HepG2 (cell line): ENCODE data around the gene TXNRD2. TPM values are rescaled to one million over a fixed set of nuclear protein-coding genes. Genes with fewer than 3 reads are reported as not detected.

Source experiments
- MED1 ChIP-seq: sonication (generic); formaldehyde crosslinking; IDR thresholded peaks from 2 replicates; pipeline ENCODE4 v1.4.0; 2020; ENCODE audit warnings: missing genetic modification reagents
- NR2F1 ChIP-seq, 2 experiments: fragments of 450-650 bp in 1 of 2; formaldehyde crosslinking in 1 of 2; IDR thresholded peaks; 2 replicates each; pipeline versions ENCODE4 v1.5.0 to v1.6.1; 2016 to 2020; ENCODE audit warnings: mild to moderate bottlenecking in 1 of 2, missing compliant biosample characterization in 1 of 2, missing genetic modification reagents in 1 of 2, moderate library complexity in 1 of 2
- RBM39 ChIP-seq: fragments of 200-400 bp; formaldehyde crosslinking; IDR thresholded peaks from one replicate; pipeline ENCODE4 v1.6.1; 2018; ENCODE audit warnings: antibody characterized with exemption, mild to moderate bottlenecking, low read depth, low read length; ENCODE audit not compliant: poor library complexity, severe bottlenecking
- TCF12 ChIP-seq, 2 experiments: fragments of 450-650 bp in 1 of 2; sonication (generic) in 1 of 2; formaldehyde crosslinking in 1 of 2; IDR thresholded peaks; 2 replicates each; pipeline versions ENCODE4 v1.6.1 to v1.8.0; 2017 to 2022; ENCODE audit warnings: antibody characterized with exemption in 1 of 2, mild to moderate bottlenecking in 1 of 2, missing genetic modification reagents in 1 of 2, moderate library complexity in 1 of 2
- ZEB1 ChIP-seq: IDR thresholded peaks from 2 replicates; pipeline ENCODE4 v1.6.1; 2012; ENCODE audit warnings: mild to moderate bottlenecking, low read depth, inconsistent platforms; ENCODE audit not compliant: insufficient replicate concordance
- ZNF547 ChIP-seq: sonication (generic); formaldehyde crosslinking; IDR thresholded peaks from 2 replicates; pipeline ENCODE4 v1.5.1; 2020; ENCODE audit warnings: mild to moderate bottlenecking, missing genetic modification reagents
- ZNF629 ChIP-seq: sonication (generic); formaldehyde crosslinking; conservative IDR thresholded peaks from 2 replicates; pipeline ENCODE4 v1.5.0; 2020; ENCODE audit warnings: missing genetic modification reagents
- ZNF768 ChIP-seq: sonication (generic); formaldehyde crosslinking; IDR thresholded peaks from 2 replicates; pipeline ENCODE4 v1.4.0; 2020; ENCODE audit warnings: missing genetic modification reagents
- polyA plus RNA-seq, 8 experiments: library from polyadenylated mRNA; depleted of rRNA in 3 of 8; stranded (reverse) in 7 of 8; unstranded in 1 of 8; fragments of >200 nt; fragmentation: Illumina TruSeq in 4 of 8; extraction: Trizol in 4 of 8; gene quantifications; 2 replicates each; pipeline versions ENCODE4 v1.2.1 to v1.2.3, GENCODE V29; 2011 to 2016; ENCODE audit warnings: low read depth in 4 of 8, missing spikeins in 1 of 8, mixed read lengths in 1 of 8; ENCODE audit not compliant: insufficient read depth in 1 of 8
- total RNA-seq, 5 experiments: library from RNA; depleted of rRNA; stranded (reverse); fragments of >200 nt; fragmentation: Illumina TruSeq; extraction: Trizol; gene quantifications; 2 replicates each; pipeline ENCODE4 v1.2.3, GENCODE V29; 2016; ENCODE audit warnings: low read depth in 1 of 5
- TF ChIP-seq, protein P1 (sequence below): sonication (generic); formaldehyde crosslinking; IDR thresholded peaks from 2 replicates; pipeline ENCODE4 v1.5.1; 2020; ENCODE audit warnings: mild to moderate bottlenecking, missing genetic modification reagents
- TF ChIP-seq, protein P2 (sequence below): sonication (generic); formaldehyde crosslinking; IDR thresholded peaks from 2 replicates; pipeline ENCODE4 v1.4.0; 2020; ENCODE audit warnings: missing genetic modification reagents, borderline replicate concordance
- TF ChIP-seq, protein P3 (sequence below): sonication (generic); formaldehyde crosslinking; IDR thresholded peaks from 2 replicates; pipeline ENCODE4 v1.8.0; 2022; ENCODE audit warnings: mild to moderate bottlenecking, missing genetic modification reagents, moderate library complexity
- TF ChIP-seq, protein P4 (sequence below): sonication (generic); formaldehyde crosslinking; IDR thresholded peaks from 2 replicates; pipeline ENCODE4 v1.4.0; 2020; ENCODE audit warnings: mild to moderate bottlenecking, missing genetic modification reagents, borderline replicate concordance
- TF ChIP-seq, protein P5 (sequence below): sonication (generic); formaldehyde crosslinking; IDR thresholded peaks from 2 replicates; pipeline ENCODE4 v1.4.0; 2020; ENCODE audit warnings: missing genetic modification reagents
- TF ChIP-seq, protein P6 (sequence below): IDR thresholded peaks from 2 replicates; pipeline ENCODE4 v1.6.1; 2016
- TF ChIP-seq, protein P7 (sequence below): sonication (generic); formaldehyde crosslinking; IDR thresholded peaks from 2 replicates; pipeline ENCODE4 v1.8.1; 2023; ENCODE audit warnings: mild to moderate bottlenecking, missing genetic modification reagents

TXNRD2 gene
- total and polyA plus RNA-seq, 2 of the 13 experiments (the other 11 are each of a cell fraction or from before 2014, with no cell fraction given): 17.5 to 18.6 TPM

DNA sequence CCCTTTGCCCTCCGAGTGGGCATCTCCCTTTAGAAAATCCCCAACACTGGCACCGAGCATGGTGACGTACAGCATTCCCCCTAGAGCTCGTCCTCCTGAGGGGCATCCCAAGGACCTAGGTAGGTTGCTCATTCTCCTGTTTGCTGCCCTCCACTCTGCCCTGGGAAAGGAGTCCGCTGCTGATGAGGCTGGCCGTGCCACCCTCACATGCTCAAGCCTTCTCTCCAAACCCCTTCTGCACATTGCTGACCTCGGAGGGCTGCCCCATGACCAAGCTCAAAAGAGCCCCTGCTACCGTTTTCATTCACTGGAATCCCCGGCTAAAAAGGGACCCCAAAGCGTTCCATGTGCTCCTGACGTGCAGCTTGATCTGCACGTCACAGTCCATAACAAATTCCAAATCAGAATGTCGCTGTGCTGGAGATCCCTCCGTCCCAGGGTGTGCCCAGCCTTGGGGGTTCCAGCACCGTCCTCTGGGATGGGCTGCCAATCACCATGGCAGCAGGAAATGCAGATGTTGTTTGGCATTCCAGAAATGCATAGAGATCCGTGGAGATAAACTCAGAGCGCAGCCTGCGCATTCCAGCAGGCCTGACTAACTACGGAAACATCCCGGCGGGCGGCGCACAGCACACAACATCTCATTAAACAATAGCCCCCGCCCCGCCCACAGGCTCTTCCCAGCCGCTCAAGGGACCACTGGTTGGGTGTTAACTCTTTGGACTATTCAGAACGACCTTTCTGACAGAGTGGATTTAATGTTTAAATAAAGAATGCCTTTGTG is 60.6 kb downstream of the TXNRD2 start (continued):
- TF ChIP-seq ZNF547 (CRISPR knock-in tag): no peak
- TF ChIP-seq MED1 (CRISPR knock-in tag): peak; percentile 83
- TF ChIP-seq NR2F1 (CRISPR knock-in tag; IDR thresholded peaks at IDR 0.05): 0 out of 4 replicates have a peak, but pooled peaks of 1 of the 2 experiments have one; percentile 41
- TF ChIP-seq, protein P1, sequence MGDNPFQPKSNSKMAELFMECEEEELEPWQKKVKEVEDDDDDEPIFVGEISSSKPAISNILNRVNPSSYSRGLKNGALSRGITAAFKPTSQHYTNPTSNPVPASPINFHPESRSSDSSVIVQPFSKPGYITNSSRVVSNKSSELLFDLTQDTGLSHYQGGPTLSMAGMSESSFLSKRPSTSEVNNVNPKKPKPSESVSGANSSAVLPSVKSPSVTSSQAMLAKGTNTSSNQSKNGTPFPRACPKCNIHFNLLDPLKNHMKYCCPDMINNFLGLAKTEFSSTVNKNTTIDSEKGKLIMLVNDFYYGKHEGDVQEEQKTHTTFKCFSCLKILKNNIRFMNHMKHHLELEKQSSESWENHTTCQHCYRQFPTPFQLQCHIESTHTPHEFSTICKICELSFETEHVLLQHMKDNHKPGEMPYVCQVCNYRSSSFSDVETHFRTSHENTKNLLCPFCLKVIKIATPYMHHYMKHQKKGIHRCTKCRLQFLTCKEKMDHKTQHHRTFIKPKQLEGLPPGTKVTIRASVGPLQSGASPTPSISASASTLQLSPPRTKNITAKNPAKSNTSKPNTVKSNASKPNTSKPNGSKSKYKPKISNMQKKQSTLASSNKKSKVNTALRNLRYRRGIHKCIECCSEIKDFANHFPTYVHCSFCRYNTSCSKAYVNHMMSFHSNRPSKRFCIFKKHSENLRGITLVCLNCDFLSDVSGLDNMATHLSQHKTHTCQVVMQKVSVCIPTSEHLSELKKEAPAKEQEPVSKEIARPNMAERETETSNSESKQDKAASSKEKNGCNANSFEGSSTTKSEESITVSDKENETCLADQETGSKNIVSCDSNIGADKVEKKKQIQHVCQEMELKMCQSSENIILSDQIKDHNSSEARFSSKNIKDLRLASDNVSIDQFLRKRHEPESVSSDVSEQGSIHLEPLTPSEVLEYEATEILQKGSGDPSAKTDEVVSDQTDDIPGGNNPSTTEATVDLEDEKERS (CRISPR knock-in tag): no peak
- TF ChIP-seq, protein P2, sequence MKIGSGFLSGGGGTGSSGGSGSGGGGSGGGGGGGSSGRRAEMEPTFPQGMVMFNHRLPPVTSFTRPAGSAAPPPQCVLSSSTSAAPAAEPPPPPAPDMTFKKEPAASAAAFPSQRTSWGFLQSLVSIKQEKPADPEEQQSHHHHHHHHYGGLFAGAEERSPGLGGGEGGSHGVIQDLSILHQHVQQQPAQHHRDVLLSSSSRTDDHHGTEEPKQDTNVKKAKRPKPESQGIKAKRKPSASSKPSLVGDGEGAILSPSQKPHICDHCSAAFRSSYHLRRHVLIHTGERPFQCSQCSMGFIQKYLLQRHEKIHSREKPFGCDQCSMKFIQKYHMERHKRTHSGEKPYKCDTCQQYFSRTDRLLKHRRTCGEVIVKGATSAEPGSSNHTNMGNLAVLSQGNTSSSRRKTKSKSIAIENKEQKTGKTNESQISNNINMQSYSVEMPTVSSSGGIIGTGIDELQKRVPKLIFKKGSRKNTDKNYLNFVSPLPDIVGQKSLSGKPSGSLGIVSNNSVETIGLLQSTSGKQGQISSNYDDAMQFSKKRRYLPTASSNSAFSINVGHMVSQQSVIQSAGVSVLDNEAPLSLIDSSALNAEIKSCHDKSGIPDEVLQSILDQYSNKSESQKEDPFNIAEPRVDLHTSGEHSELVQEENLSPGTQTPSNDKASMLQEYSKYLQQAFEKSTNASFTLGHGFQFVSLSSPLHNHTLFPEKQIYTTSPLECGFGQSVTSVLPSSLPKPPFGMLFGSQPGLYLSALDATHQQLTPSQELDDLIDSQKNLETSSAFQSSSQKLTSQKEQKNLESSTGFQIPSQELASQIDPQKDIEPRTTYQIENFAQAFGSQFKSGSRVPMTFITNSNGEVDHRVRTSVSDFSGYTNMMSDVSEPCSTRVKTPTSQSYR (CRISPR knock-in tag): 0 out of 2 replicates have a peak, but pooled peaks have one; percentile 21
- TF ChIP-seq, protein P3, sequence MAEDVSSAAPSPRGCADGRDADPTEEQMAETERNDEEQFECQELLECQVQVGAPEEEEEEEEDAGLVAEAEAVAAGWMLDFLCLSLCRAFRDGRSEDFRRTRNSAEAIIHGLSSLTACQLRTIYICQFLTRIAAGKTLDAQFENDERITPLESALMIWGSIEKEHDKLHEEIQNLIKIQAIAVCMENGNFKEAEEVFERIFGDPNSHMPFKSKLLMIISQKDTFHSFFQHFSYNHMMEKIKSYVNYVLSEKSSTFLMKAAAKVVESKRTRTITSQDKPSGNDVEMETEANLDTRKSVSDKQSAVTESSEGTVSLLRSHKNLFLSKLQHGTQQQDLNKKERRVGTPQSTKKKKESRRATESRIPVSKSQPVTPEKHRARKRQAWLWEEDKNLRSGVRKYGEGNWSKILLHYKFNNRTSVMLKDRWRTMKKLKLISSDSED (CRISPR knock-in tag): no peak
- TF ChIP-seq ZEB1: peak; percentile 67
- TF ChIP-seq ZNF768 (CRISPR knock-in tag): no peak
- no peak for TF ChIP-seq ZNF629 (CRISPR knock-in tag)
- TF ChIP-seq, protein P4, sequence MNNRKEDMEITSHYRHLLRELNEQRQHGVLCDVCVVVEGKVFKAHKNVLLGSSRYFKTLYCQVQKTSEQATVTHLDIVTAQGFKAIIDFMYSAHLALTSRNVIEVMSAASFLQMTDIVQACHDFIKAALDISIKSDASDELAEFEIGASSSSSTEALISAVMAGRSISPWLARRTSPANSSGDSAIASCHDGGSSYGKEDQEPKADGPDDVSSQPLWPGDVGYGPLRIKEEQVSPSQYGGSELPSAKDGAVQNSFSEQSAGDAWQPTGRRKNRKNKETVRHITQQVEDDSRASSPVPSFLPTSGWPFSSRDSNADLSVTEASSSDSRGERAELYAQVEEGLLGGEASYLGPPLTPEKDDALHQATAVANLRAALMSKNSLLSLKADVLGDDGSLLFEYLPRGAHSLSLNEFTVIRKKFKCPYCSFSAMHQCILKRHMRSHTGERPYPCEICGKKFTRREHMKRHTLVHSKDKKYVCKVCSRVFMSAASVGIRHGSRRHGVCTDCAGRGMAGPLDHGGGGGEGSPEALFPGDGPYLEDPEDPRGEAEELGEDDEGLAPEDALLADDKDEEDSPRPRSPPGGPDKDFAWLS (CRISPR knock-in tag): no peak
- no peak for TF ChIP-seq RBM39
- TF ChIP-seq, protein P5, sequence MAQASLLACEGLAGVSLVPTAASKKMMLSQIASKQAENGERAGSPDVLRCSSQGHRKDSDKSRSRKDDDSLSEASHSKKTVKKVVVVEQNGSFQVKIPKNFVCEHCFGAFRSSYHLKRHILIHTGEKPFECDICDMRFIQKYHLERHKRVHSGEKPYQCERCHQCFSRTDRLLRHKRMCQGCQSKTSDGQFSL (CRISPR knock-in tag): no peak
- TF ChIP-seq, protein P6, sequence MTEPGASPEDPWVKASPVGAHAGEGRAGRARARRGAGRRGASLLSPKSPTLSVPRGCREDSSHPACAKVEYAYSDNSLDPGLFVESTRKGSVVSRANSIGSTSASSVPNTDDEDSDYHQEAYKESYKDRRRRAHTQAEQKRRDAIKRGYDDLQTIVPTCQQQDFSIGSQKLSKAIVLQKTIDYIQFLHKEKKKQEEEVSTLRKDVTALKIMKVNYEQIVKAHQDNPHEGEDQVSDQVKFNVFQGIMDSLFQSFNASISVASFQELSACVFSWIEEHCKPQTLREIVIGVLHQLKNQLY (CRISPR knock-in tag): no peak
- TF ChIP-seq TCF12 (IDR thresholded peaks at IDR 0.05): no peak
- no peak for TF ChIP-seq TCF12 (CRISPR knock-in tag; IDR thresholded peaks at IDR 0.05)
- TF ChIP-seq, protein P7, sequence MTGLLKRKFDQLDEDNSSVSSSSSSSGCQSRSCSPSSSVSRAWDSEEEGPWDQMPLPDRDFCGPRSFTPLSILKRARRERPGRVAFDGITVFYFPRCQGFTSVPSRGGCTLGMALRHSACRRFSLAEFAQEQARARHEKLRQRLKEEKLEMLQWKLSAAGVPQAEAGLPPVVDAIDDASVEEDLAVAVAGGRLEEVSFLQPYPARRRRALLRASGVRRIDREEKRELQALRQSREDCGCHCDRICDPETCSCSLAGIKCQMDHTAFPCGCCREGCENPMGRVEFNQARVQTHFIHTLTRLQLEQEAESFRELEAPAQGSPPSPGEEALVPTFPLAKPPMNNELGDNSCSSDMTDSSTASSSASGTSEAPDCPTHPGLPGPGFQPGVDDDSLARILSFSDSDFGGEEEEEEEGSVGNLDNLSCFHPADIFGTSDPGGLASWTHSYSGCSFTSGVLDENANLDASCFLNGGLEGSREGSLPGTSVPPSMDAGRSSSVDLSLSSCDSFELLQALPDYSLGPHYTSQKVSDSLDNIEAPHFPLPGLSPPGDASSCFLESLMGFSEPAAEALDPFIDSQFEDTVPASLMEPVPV (CRISPR knock-in tag): peak; percentile 42; the same call in 1 of the 2 replicates
